Liver (tissue), 3 donors: Measurements from ENCODE around the gene TSHR.

ENCODE experiments used
- CTCF ChIP-seq: fragments of 150-350 bp; IDR thresholded peaks from 2 replicates; pipeline ENCODE4 v1.5.1; 2017; ENCODE audit warnings: improper control_type of control experiment, low read depth, low read length; ENCODE audit not compliant: missing input control
- GABPA ChIP-seq, 2 donors: IDR thresholded peaks in 1 of 2; conservative IDR thresholded peaks in 1 of 2; 2 replicates each; pipeline ENCODE4 v1.6.1; 2016; ENCODE audit warnings: antibody characterized with exemption in 2 of 2, mild to moderate bottlenecking in 1 of 2, moderate library complexity in 1 of 2
- JUND ChIP-seq, 2 donors: IDR thresholded peaks; 2 replicates each; pipeline ENCODE4 v1.6.1; 2016; ENCODE audit warnings: antibody characterized with exemption in 2 of 2
- RAD21 ChIP-seq, 2 donors: IDR thresholded peaks; 2 replicates each; pipeline ENCODE4 v1.6.1; 2016; ENCODE audit warnings: antibody characterized with exemption in 2 of 2, mild to moderate bottlenecking in 2 of 2
- TAF1 ChIP-seq: conservative IDR thresholded peaks from 2 replicates; pipeline ENCODE4 v1.6.1; 2016; ENCODE audit warnings: antibody characterized with exemption, mild to moderate bottlenecking
- YY1 ChIP-seq: IDR thresholded peaks from 2 replicates; pipeline ENCODE4 v1.6.1; 2016; ENCODE audit warnings: antibody characterized with exemption, mild to moderate bottlenecking
- donor health status: healthy.
- donor health status: healthy.

DNA sequence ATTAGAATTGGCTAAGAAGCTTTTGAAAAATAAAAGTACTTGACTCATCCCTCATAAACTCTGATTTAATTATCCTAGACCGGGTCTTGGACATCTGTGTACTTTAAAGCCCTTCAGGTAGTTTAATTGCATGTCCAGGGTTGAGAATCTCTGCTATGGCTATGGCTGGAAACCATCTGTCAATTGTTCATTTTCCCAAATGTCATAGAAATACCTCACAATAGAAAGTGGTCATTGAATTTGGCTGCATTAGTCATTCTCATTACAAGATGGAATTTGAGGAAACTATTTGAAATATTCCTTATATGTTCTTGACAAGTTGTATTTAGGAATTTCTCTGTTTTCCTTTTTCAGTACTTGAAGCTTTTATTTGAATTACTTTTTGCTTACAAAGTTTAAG, 111.3 kb downstream of the TSHR start:
- TF ChIP-seq CTCF, result no peak
- TF ChIP-seq YY1, result no peak
- no peak for TF ChIP-seq GABPA (IDR thresholded peaks at IDR 0.05 in 1 of 2, conservative IDR thresholded peaks at IDR 0.05 in 1 of 2)
- TF ChIP-seq JUND (IDR thresholded peaks at IDR 0.05), result no peak
- no peak for TF ChIP-seq TAF1
- no peak for TF ChIP-seq RAD21 (IDR thresholded peaks at IDR 0.05)
